Prostate gland (tissue), 2 donors: ENCODE measurements around the gene MSL3.

Source experiments
- POLR2AphosphoS5 ChIP-seq: sonication (generic); formaldehyde crosslinking; IDR thresholded peaks from one replicate; pipeline ENCODE4 v1.6.1; 2017; ENCODE audit warnings: antibody characterized with exemption
- TF ChIP-seq, protein P1 (sequence below), 4 experiments: fragments of 200-600 bp in 2 of 4; fragments of 450-650 bp in 2 of 4; sonication (generic) in 2 of 4; IDR thresholded peaks; 1 replicate in 3 of 4; 2 replicates in 1 of 4; pipeline ENCODE4 v1.5.1; 2016 to 2019; ENCODE audit warnings: antibody characterized with exemption in 4 of 4, mild to moderate bottlenecking in 2 of 4, moderate library complexity in 2 of 4

DNA sequence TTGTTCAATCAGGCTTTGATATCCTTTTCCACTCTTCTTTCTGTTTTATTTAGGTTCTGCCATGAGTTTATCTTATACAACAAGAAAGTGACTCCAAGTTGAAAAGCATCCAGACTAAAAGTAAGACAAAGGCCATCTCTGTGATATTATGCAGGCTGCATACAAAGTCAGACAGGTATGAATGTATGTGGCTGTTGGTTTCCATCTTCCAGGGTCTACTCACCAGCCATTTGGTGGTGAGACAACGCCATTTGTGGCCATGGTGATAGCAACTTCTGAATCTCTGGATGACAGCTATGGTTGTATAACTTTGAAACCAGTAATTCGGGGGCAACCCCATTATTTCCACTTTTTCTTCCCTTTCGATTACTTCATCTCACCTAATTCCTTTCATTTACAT lies 17.2 kb upstream of the MSL3 start:
- no peak for TF ChIP-seq POLR2AphosphoS5
- TF ChIP-seq, protein P1, sequence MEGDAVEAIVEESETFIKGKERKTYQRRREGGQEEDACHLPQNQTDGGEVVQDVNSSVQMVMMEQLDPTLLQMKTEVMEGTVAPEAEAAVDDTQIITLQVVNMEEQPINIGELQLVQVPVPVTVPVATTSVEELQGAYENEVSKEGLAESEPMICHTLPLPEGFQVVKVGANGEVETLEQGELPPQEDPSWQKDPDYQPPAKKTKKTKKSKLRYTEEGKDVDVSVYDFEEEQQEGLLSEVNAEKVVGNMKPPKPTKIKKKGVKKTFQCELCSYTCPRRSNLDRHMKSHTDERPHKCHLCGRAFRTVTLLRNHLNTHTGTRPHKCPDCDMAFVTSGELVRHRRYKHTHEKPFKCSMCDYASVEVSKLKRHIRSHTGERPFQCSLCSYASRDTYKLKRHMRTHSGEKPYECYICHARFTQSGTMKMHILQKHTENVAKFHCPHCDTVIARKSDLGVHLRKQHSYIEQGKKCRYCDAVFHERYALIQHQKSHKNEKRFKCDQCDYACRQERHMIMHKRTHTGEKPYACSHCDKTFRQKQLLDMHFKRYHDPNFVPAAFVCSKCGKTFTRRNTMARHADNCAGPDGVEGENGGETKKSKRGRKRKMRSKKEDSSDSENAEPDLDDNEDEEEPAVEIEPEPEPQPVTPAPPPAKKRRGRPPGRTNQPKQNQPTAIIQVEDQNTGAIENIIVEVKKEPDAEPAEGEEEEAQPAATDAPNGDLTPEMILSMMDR (IDR thresholded peaks at IDR 0.05), result no peak
